HG03354 (cell line): Measurements from ENCODE around the gene NCL.
"Not testable (repeated sequence)": the region's sequence is repeated elsewhere in the genome, so short reads cannot be mapped to it uniquely, and the experiment has no call there.

Experiments used
- ATAC-seq: cut with Tn5 transposase; IDR thresholded peaks from one replicate; pipeline ENCODE4 v1.9.1; 2021; ENCODE audit warnings: mild to moderate bottlenecking; ENCODE audit not compliant: unreplicated experiment, poor library complexity, severe bottlenecking

Gene NCL

GRCh38 chr2:231411237-231411636, 53.0 kb downstream of the NCL start:
- ATAC-seq: no peak

DNA sequence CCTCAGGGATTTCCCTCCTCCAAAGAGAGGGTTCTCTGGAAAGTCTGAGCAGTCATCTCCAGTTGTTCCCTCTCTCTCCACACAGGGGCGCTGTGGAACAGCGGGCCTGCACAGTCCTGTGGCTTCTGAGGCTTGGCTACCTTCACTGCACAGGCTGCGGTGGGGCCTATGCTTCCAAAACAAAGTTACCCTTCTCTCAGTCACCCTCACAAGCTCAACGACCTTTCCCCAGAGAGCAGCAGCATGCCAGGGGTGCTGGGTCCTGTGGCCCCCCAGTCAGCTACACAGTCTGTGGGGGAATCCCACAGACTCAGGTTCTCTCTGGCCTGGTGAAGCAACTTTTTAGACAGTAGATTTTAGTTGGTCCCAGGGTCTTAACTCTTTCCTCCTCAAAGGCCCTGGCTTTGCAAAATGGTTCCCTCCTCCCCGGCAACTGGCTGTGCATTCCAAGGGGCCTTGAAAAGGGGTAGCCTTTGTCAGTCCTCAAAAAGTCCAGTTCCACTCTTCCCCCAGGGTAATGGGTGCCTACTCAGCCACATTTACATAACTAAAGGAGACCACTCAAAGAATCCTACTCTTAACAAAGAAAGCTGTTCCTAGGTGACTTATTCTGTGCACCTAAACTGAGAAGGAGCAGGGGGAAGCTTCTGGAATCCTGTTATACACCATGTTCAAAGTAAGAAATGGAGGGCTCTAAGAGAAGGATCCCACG, 53.8 kb downstream of the NCL start:
- ATAC-seq: no peak

DNA sequence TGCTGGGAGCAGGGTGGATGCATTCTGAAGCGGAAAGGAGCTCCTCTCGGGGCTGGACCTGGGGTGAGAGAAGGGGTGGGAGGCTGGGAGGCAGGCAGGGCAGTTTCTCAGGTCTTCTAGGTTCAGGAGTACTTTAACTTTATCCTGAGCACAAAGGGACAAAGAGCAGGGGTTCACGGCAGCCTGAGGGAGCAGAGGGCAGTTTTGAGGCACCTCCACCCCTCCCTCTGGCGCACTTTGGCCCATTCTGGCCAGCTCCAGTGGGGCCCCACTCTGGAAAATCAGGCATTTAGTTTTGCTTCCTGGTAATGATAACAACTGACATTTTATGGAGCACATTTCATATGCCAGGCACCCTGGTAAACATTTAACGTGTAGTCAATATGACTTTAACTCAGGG, 54.5 kb downstream of the NCL start:
- no peak for ATAC-seq

- ATAC-seq: not testable (repeated sequence)
Measured at GRCh38 chr2:231408304-231408703, 56.0 kb downstream of the NCL start.

- not testable (repeated sequence) for ATAC-seq
Measured at GRCh38 chr2:231407686-231408085, 56.6 kb downstream of the NCL start.

DNA sequence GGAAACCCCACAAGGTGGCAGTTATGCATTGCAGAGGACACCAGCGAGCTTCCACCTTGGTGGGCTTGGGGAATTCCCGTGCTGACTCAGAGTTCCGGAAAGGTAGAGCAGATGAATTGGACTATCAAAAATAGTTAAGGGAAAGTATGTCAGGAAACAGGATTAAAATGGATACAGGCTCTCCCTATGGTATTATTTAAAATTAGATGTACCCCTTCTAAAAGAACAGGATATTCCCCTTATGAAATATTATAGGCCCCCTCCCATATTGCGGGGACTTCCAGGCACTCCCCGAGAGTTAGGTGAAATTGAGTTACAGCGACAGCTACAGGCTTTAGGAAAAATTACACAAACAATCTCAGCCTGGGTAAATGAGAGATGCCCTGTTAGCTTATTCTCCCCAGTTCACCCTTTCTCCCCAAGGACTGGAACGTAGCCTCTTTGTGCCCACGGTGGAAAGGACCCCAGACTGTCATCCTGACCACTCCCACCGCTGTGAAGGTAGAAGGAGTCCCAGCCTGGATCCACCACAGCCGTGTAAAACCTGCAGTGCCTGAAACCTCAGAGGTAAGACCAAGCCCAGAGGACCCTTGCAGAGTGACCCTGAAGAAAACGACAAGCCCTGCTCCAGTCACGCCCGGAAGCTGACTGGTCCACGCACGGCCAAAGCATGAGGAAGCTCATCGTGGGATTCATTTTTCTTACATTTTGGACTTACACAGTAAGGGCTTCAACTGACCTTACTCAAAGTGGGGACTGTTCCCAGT, 58.5 kb downstream of the NCL start:
- not testable (repeated sequence) for ATAC-seq

GRCh38 chr2:231404183-231404578, 60.1 kb downstream of the NCL start:
- ATAC-seq: not testable (repeated sequence)
